Measurements from ENCODE around the gene JCAD.
A peak's percentile ranks its signal among the peaks of the same experiment; 100 is the strongest.

JCAD gene

GRCh38 chr10:30002426-30003266, 56.7 kb downstream of the JCAD start:
- Histone ChIP-seq H3K4me3 (ENCODE audit: low read depth in 1 of 5, low read length in 5 of 5) (no peak overlapping the region), H3K9me3 (ENCODE audit: control insufficient read depth in 5 of 5, low read length in 5 of 5) (no peaks in the 10 kb centered on the region), H3K36me3 (ENCODE audit: control insufficient read depth in 5 of 5, insufficient read depth in 5 of 5, low read length in 5 of 5) (no peaks in the 10 kb centered on the region), H3K9ac (ENCODE audit: low read length in 5 of 5) (no peak overlapping the region), H3K4me1 (ENCODE audit: control insufficient read depth in 5 of 5, insufficient read depth in 5 of 5, low read length in 5 of 5) (peaks cover 19 to 51% (median 36%) of the 10 kb centered on the region in 5 donors), H3K27ac (ENCODE audit: low read depth, low read length) (peak overlapping the region; percentile 97), H3K27me3 (ENCODE audit: control insufficient read depth in 5 of 5, insufficient read depth in 4 of 5, low read length in 5 of 5) (peaks cover 0 to 3% (median 0%) of the 10 kb centered on the region in 5 donors)

- H3K9ac ChIP-seq (ENCODE audit: low read length in 5 of 5): peak overlapping the region; percentile 31 to 68 (median 39)
- no peaks in the 10 kb centered on the region for H3K36me3 ChIP-seq (ENCODE audit: control insufficient read depth in 5 of 5, insufficient read depth in 5 of 5, low read length in 5 of 5)
- peak overlapping the region in 4 of 5 donors; percentile 0 to 24 (median 22) for H3K4me3 ChIP-seq (ENCODE audit: low read depth in 1 of 5, low read length in 5 of 5)
- no peaks in the 10 kb centered on the region for H3K9me3 ChIP-seq (ENCODE audit: control insufficient read depth in 5 of 5, low read length in 5 of 5)
- peaks cover 0 to 3% (median 0%) of the 10 kb centered on the region in 5 donors for H3K27me3 ChIP-seq (ENCODE audit: control insufficient read depth in 5 of 5, insufficient read depth in 4 of 5, low read length in 5 of 5)
- peaks cover 19 to 44% (median 36%) of the 10 kb centered on the region in 5 donors for H3K4me1 ChIP-seq (ENCODE audit: control insufficient read depth in 5 of 5, insufficient read depth in 5 of 5, low read length in 5 of 5)
- H3K27ac ChIP-seq (ENCODE audit: low read depth, low read length): peak overlapping the region; percentile 97
Measured at GRCh38 chr10:30000802-30001571, 58.4 kb downstream of the JCAD start.

GRCh38 chr10:29998142-29998808, 61.1 kb downstream of the JCAD start:
- Histone ChIP-seq H3K36me3 (ENCODE audit: control insufficient read depth in 5 of 5, insufficient read depth in 5 of 5, low read length in 5 of 5) (no peaks in the 10 kb centered on the region), H3K27ac (ENCODE audit: low read depth, low read length) (no peak overlapping the region), H3K4me1 (ENCODE audit: control insufficient read depth in 5 of 5, insufficient read depth in 5 of 5, low read length in 5 of 5) (peaks cover 19 to 44% (median 36%) of the 10 kb centered on the region in 5 donors), H3K4me3 (ENCODE audit: low read depth in 1 of 5, low read length in 5 of 5) (no peak overlapping the region), H3K27me3 (ENCODE audit: control insufficient read depth in 5 of 5, insufficient read depth in 4 of 5, low read length in 5 of 5) (peaks cover 0 to 3% (median 0%) of the 10 kb centered on the region in 5 donors), H3K9ac (ENCODE audit: low read length in 5 of 5) (no peak overlapping the region), H3K9me3 (ENCODE audit: control insufficient read depth in 5 of 5, low read length in 5 of 5) (no peaks in the 10 kb centered on the region)

GRCh38 chr10:29994811-29995210, 64.6 kb downstream of the JCAD start:
- H3K9me3 ChIP-seq (ENCODE audit: control insufficient read depth in 5 of 5, low read length in 5 of 5): no peaks in the 10 kb centered on the region
- peaks cover under 1 to 14% (median 6%) of the 10 kb centered on the region in 5 donors for H3K4me1 ChIP-seq (ENCODE audit: control insufficient read depth in 5 of 5, insufficient read depth in 5 of 5, low read length in 5 of 5)
- no peak overlapping the region for H3K27ac ChIP-seq (ENCODE audit: low read depth, low read length)
- H3K27me3 ChIP-seq (ENCODE audit: control insufficient read depth in 5 of 5, insufficient read depth in 4 of 5, low read length in 5 of 5): peaks cover 0 to 3% (median 0%) of the 10 kb centered on the region in 5 donors
- no peak overlapping the region for H3K4me3 ChIP-seq (ENCODE audit: low read depth in 1 of 5, low read length in 5 of 5)
- no peaks in the 10 kb centered on the region for H3K36me3 ChIP-seq (ENCODE audit: control insufficient read depth in 5 of 5, insufficient read depth in 5 of 5, low read length in 5 of 5)
- no peak overlapping the region for H3K9ac ChIP-seq (ENCODE audit: low read length in 5 of 5)

- Histone ChIP-seq H3K36me3 (ENCODE audit: control insufficient read depth in 5 of 5, insufficient read depth in 5 of 5, low read length in 5 of 5) (no peaks in the 10 kb centered on the region), H3K9me3 (ENCODE audit: control insufficient read depth in 5 of 5, low read length in 5 of 5) (no peaks in the 10 kb centered on the region), H3K9ac (ENCODE audit: low read length in 5 of 5) (no peak overlapping the region), H3K4me3 (ENCODE audit: low read depth in 1 of 5, low read length in 5 of 5) (no peak overlapping the region), H3K27ac (ENCODE audit: low read depth, low read length) (no peak overlapping the region), H3K27me3 (ENCODE audit: control insufficient read depth in 5 of 5, insufficient read depth in 4 of 5, low read length in 5 of 5) (peaks cover 0 to 3% (median 0%) of the 10 kb centered on the region in 5 donors), H3K4me1 (ENCODE audit: control insufficient read depth in 5 of 5, insufficient read depth in 5 of 5, low read length in 5 of 5) (peaks cover 0 to 5% (median 4%) of the 10 kb centered on the region in 5 donors)
Measured at GRCh38 chr10:29993319-29993915, 66.0 kb downstream of the JCAD start.

GRCh38 chr10:29992914-29993313, 66.5 kb downstream of the JCAD start:
- Histone ChIP-seq H3K27ac (ENCODE audit: low read depth, low read length) (no peak overlapping the region), H3K4me1 (ENCODE audit: control insufficient read depth in 5 of 5, insufficient read depth in 5 of 5, low read length in 5 of 5) (peaks cover 0 to under 1% (median 0%) of the 10 kb centered on the region in 5 donors), H3K9me3 (ENCODE audit: control insufficient read depth in 5 of 5, low read length in 5 of 5) (no peaks in the 10 kb centered on the region), H3K36me3 (ENCODE audit: control insufficient read depth in 5 of 5, insufficient read depth in 5 of 5, low read length in 5 of 5) (no peaks in the 10 kb centered on the region), H3K9ac (ENCODE audit: low read length in 5 of 5) (no peak overlapping the region), H3K27me3 (ENCODE audit: control insufficient read depth in 5 of 5, insufficient read depth in 4 of 5, low read length in 5 of 5) (peaks cover 0 to 2% (median 0%) of the 10 kb centered on the region in 5 donors), H3K4me3 (ENCODE audit: low read depth in 1 of 5, low read length in 5 of 5) (no peak overlapping the region)

- Histone ChIP-seq H3K36me3 (ENCODE audit: control insufficient read depth in 5 of 5, insufficient read depth in 5 of 5, low read length in 5 of 5) (no peaks in the 10 kb centered on the region), H3K4me3 (ENCODE audit: low read depth in 1 of 5, low read length in 5 of 5) (no peak overlapping the region), H3K27ac (ENCODE audit: low read depth, low read length) (no peak overlapping the region), H3K4me1 (ENCODE audit: control insufficient read depth in 5 of 5, insufficient read depth in 5 of 5, low read length in 5 of 5) (no peaks in the 10 kb centered on the region), H3K9me3 (ENCODE audit: control insufficient read depth in 5 of 5, low read length in 5 of 5) (no peaks in the 10 kb centered on the region), H3K27me3 (ENCODE audit: control insufficient read depth in 5 of 5, insufficient read depth in 4 of 5, low read length in 5 of 5) (no peaks in the 10 kb centered on the region), H3K9ac (ENCODE audit: low read length in 5 of 5) (no peak overlapping the region)
Measured at GRCh38 chr10:29991382-29991781, 68.0 kb downstream of the JCAD start.

- no peak overlapping the region for H3K27ac ChIP-seq (ENCODE audit: low read depth, low read length)
- no peaks in the 10 kb centered on the region for H3K27me3 ChIP-seq (ENCODE audit: control insufficient read depth in 5 of 5, insufficient read depth in 4 of 5, low read length in 5 of 5)
- H3K9ac ChIP-seq (ENCODE audit: low read length in 5 of 5): no peak overlapping the region
- no peaks in the 10 kb centered on the region for H3K4me1 ChIP-seq (ENCODE audit: control insufficient read depth in 5 of 5, insufficient read depth in 5 of 5, low read length in 5 of 5)
- H3K36me3 ChIP-seq (ENCODE audit: control insufficient read depth in 5 of 5, insufficient read depth in 5 of 5, low read length in 5 of 5): no peaks in the 10 kb centered on the region
- H3K4me3 ChIP-seq (ENCODE audit: low read depth in 1 of 5, low read length in 5 of 5): no peak overlapping the region
- H3K9me3 ChIP-seq (ENCODE audit: control insufficient read depth in 5 of 5, low read length in 5 of 5): peaks cover 4 to 14% (median 12%) of the 10 kb centered on the region in 5 donors
Measured at GRCh38 chr10:29987471-29987870, 71.9 kb downstream of the JCAD start.

- H3K9me3 ChIP-seq (ENCODE audit: control insufficient read depth in 5 of 5, low read length in 5 of 5): peaks cover 4 to 14% (median 12%) of the 10 kb centered on the region in 5 donors
- no peak overlapping the region for H3K27ac ChIP-seq (ENCODE audit: low read depth, low read length)
- H3K27me3 ChIP-seq (ENCODE audit: control insufficient read depth in 5 of 5, insufficient read depth in 4 of 5, low read length in 5 of 5): no peaks in the 10 kb centered on the region
- no peaks in the 10 kb centered on the region for H3K4me1 ChIP-seq (ENCODE audit: control insufficient read depth in 5 of 5, insufficient read depth in 5 of 5, low read length in 5 of 5)
- H3K9ac ChIP-seq (ENCODE audit: low read length in 5 of 5): no peak overlapping the region
- no peak overlapping the region for H3K4me3 ChIP-seq (ENCODE audit: low read depth in 1 of 5, low read length in 5 of 5)
- H3K36me3 ChIP-seq (ENCODE audit: control insufficient read depth in 5 of 5, insufficient read depth in 5 of 5, low read length in 5 of 5): no peaks in the 10 kb centered on the region
Measured at GRCh38 chr10:29982997-29983648, 76.3 kb downstream of the JCAD start.

Data from subcutaneous abdominal adipose tissue (tissue), 5 donors.